HepG2 (cell line): ENCODE results near the gene STK32C. TPM values are rescaled to one million over a fixed set of nuclear protein-coding genes. Genes with fewer than 3 reads are reported as not detected.

ENCODE experiments used
- AFF4 ChIP-seq: sonication (generic); formaldehyde crosslinking; IDR thresholded peaks from 2 replicates; pipeline ENCODE4 v1.4.0; 2020; ENCODE audit warnings: missing genetic modification reagents
- ARNT2 ChIP-seq: sonication (generic); formaldehyde crosslinking; IDR thresholded peaks from 2 replicates; pipeline ENCODE4 v1.8.0; 2022; ENCODE audit warnings: mild to moderate bottlenecking, low read depth, missing genetic modification reagents, moderate library complexity
- CBX5 ChIP-seq: sonication (generic); formaldehyde crosslinking; IDR thresholded peaks from 2 replicates; pipeline ENCODE4 v1.4.0; 2020; ENCODE audit warnings: missing genetic modification reagents, borderline replicate concordance
- ELK4 ChIP-seq: sonication (generic); formaldehyde crosslinking; IDR thresholded peaks from 2 replicates; pipeline ENCODE4 v1.9.0; 2021; ENCODE audit warnings: missing genetic modification reagents, borderline replicate concordance
- ESRRA ChIP-seq: sonication (generic); formaldehyde crosslinking; IDR thresholded peaks from 2 replicates; pipeline ENCODE4 v1.5.1; 2020; ENCODE audit warnings: mild to moderate bottlenecking, low read depth, missing genetic modification reagents
- KDM3A ChIP-seq: IDR thresholded peaks from 2 replicates; pipeline ENCODE4 v1.6.1; 2018; ENCODE audit warnings: low read depth, missing compliant biosample characterization
- MIER3 ChIP-seq: IDR thresholded peaks from 2 replicates; pipeline ENCODE4 v1.6.1; 2016; ENCODE audit warnings: missing compliant biosample characterization, borderline replicate concordance
- NFRKB ChIP-seq: fragments of 450-650 bp; IDR thresholded peaks from 2 replicates; pipeline ENCODE4 v1.6.1; 2017
- ZBTB1 ChIP-seq: sonication (generic); formaldehyde crosslinking; IDR thresholded peaks from 2 replicates; pipeline ENCODE4 v1.4.0; 2020; ENCODE audit warnings: missing genetic modification reagents, borderline replicate concordance
- ZC3H13 ChIP-seq: sonication (generic); formaldehyde crosslinking; IDR thresholded peaks from 2 replicates; pipeline ENCODE4 v1.8.1; 2023; ENCODE audit warnings: mild to moderate bottlenecking, missing genetic modification reagents, moderate library complexity
- ZEB1 ChIP-seq: IDR thresholded peaks from 2 replicates; pipeline ENCODE4 v1.6.1; 2012; ENCODE audit warnings: mild to moderate bottlenecking, low read depth, inconsistent platforms; ENCODE audit not compliant: insufficient replicate concordance
- ZNF441 ChIP-seq: sonication (generic); formaldehyde crosslinking; IDR thresholded peaks from 2 replicates; pipeline ENCODE4 v1.7.0; 2021; ENCODE audit warnings: missing genetic modification reagents, borderline replicate concordance
- ZNF484 ChIP-seq: sonication (generic); formaldehyde crosslinking; IDR thresholded peaks from 2 replicates; pipeline ENCODE4 v1.5.1; 2020; ENCODE audit warnings: mild to moderate bottlenecking, low read depth, missing genetic modification reagents, borderline replicate concordance
- ZNF639 ChIP-seq: conservative IDR thresholded peaks from 2 replicates; pipeline ENCODE4 v1.6.1; 2018; ENCODE audit warnings: missing genetic modification reagents
- polyA plus RNA-seq, 8 experiments: library from polyadenylated mRNA; depleted of rRNA in 3 of 8; stranded (reverse) in 7 of 8; unstranded in 1 of 8; fragments of >200 nt; fragmentation: Illumina TruSeq in 4 of 8; extraction: Trizol in 4 of 8; gene quantifications; 2 replicates each; pipeline versions ENCODE4 v1.2.1 to v1.2.3, GENCODE V29; 2011 to 2016; ENCODE audit warnings: low read depth in 4 of 8, missing spikeins in 1 of 8, mixed read lengths in 1 of 8; ENCODE audit not compliant: insufficient read depth in 1 of 8
- total RNA-seq, 5 experiments: library from RNA; depleted of rRNA; stranded (reverse); fragments of >200 nt; fragmentation: Illumina TruSeq; extraction: Trizol; gene quantifications; 2 replicates each; pipeline ENCODE4 v1.2.3, GENCODE V29; 2016; ENCODE audit warnings: low read depth in 1 of 5

Gene STK32C
- total and polyA plus RNA-seq, 2 of the 13 experiments (the other 11 are each of a cell fraction or from before 2014, with no cell fraction given): 10.9 to 19.4 TPM

- TF ChIP-seq AFF4 (CRISPR knock-in tag) (no peak), ARNT2 (CRISPR knock-in tag) (no peak), ZEB1 (no peak), ZNF484 (CRISPR knock-in tag) (no peak), MIER3 (CRISPR knock-in tag) (no peak), ZBTB1 (no peak), ELK4 (CRISPR knock-in tag) (no peak), CBX5 (no peak), NFRKB (no peak), ESRRA (CRISPR knock-in tag) (no peak), KDM3A (CRISPR knock-in tag) (no peak), ZC3H13 (CRISPR knock-in tag) (no peak), ZNF639 (CRISPR knock-in tag) (no peak), ZNF441 (CRISPR knock-in tag) (no peak)
These were observed 49.0 kb upstream of the STK32C start (continued) for GRCh38 chr10:132356621-132357195.
